ENCODE data around the gene DAND5. TPM values are rescaled to one million over a fixed set of nuclear protein-coding genes. Genes with fewer than 3 reads are reported as not detected.
A peak's percentile ranks its signal among the peaks of the same experiment; 100 is the strongest.
"Not testable (repeated sequence)": the region's sequence is repeated elsewhere in the genome, so short reads cannot be mapped to it uniquely, and the experiment has no call there.

Gene DAND5
- total RNA-seq, 1 donor from 2014 or later = not detected

DNA sequence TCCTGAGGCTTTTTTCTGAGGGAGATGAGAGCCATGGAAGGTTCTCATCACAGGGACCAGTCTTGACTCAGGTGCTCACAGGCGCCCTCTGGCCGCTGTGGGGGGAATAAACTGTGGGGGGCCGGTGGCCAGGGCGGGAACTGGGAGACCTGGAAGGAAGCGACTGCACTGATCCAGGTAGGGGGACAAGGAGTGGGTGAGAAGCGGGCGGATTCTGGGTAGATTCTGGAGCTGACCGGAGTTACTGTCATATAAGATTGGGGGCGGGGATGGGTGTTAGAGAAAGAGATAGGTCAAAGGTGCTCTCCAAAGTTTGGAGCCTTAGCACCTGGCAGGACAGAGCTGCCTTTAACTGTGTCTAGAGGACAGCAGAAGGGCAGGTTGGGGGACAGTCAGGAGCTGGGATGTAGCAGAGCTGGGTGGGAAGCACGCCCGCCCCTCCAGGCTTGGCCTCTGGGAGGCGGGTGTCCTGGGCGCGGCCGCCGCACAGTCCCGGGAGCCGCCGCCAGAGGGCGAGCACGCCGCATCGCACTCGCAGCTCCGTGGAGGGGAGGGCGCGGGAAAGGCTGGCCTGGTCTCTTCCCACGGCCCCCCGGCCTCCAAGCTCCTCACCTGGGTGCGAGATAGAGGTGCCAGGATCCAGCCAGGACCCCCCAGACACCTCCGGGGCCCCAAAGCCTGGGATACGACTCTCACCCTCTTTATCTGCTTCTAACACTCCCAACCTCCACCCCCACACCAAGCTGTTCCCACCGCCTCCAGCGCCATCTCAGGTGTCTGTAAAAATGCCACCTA, 4.2 kb upstream of the DAND5 start:
- peak; percentile 94 for DNase-seq (ENCODE audit: low spot score)

DNA sequence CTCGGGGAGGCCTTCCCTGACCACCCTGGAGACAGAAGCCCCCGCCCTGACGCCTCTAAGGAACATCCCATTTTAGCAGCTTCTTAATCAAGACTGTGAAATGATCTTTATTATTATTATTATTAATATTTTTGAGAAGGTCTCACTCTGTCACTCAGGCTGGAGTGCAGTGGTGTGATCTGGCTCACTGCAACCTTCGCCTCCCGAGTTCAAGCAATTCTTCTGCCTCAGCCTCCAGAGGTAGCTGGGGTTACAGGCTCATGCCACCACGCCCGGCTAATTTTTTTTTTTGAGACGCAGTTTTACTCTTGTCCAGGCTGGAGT, 3.6 kb upstream of the DAND5 start:
- no peak for DNase-seq (ENCODE audit: low spot score)

DNA sequence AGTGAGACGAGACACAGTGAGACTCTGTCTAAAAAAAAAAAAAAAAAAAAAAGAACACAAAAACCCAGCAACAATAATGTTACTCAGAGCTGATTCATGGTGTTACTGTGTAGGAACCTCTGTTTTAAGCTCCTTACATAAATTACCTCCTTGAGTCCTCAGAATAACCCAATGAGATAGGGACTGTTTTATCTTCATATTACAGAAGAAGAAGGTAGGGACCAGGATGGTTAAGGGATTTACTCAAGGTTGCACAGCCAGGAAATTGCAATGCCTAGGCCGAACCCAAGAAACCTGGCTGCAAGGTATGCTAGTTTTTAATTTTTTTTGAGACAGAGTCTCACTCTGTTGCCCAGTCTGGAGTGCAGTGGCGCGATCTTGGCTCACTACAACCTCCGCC, 1.5 kb upstream of the DAND5 start:
- DNase-seq (ENCODE audit: low spot score) = no peak

DNA sequence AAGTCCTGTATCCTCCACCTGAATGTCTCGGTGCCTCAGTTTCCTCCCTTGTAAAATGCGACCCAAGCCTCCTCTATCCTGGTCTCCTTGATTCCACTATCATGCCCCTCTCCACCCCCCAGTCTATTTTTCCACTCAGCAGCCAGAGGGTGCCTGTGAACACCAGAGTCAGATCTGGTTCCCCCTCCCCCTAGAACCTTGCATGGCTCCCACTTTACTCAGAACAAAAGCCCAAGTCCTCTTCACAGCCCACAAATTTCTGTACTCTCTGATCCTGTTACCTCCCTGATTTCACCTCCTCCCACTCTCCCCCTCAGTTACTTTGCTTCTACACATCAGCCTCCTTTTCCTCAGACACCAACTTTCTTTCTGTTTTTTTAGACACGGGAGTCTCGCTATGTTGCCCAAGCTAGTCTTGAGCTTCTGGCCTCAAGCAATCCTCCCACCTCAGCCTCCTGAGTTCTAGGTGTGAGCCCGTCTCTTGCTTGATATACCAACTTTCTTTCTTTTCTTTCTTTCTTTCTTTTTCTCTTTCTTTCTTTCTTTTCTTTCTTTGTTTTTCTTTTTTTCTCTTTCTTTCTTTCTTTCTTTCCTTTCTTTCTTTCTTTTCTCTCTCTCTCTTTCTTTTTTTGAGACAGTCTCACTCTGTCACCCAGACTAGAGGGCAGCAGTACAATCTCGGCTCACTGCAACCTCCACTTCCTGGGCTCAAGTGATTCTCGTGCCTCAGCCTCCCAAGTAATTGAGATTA, 869 bp downstream of the DAND5 start:
- DNase-seq (ENCODE audit: low spot score) = no peak

DNA sequence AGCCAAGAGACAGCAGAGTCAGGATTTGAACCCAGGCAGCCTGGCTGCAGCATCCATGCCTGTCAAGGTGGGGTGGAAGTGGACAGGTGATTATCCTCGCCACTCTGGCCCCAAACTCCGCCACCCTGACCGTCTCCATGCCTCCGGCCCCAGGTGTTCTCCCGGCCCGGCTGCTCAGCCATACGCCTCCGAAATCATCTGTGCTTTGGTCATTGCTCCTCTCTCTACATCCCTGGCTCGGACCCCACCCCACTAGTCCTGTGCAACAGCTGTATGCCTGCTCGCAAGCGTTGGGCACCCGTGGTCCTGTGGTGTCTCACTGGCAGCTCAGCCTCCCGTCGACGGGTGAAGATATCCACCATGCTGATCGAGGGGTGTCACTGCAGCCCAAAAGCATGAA, 3.9 kb downstream of the DAND5 start:
- no peak for DNase-seq (ENCODE audit: low spot score)

DNA sequence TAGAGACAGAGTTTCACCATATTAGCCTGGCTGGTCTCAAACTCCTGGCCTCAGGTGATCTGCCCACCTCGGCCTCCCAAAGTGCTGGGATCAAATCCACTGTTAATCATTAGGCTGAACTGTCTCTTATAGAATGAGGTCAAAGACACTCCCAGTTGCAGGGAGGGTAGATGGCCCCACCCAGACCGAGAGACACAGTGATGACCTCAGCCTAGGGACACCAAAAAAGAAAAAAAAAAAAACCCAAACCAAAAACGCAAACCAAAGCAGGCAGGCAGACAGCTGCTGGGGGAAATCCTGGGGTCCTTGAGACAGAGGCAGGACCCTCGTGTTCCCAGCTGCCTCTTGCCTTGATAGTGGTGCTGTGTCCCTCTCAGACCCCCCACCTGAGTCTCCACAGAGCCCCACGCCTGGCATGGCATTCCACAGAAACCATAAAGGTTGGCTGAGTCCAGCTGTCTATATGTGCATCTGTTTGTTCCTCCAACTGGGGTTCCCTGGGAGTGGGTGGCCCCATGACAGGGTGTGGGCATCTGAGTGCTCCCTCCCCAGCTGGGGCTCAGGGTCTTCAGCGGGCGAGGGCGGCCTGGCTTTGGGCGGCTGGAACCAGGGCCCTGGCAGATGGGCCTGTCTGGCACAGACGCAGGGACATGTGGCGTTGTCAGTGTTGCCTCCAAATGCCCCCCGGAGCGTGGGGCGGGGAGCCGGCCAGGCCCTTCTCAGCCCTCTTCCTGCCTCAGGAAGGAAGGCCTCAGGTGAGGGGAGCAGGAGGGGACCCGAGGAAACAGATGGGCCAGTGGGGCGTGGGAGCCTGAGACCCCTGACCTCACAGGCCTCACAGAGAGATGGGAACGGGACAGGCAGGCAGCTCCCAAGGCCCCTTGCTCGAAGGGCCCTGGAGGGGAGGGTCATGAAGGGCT, 5.2 kb downstream of the DAND5 start:
- DNase-seq (ENCODE audit: low spot score) = no peak

DNA sequence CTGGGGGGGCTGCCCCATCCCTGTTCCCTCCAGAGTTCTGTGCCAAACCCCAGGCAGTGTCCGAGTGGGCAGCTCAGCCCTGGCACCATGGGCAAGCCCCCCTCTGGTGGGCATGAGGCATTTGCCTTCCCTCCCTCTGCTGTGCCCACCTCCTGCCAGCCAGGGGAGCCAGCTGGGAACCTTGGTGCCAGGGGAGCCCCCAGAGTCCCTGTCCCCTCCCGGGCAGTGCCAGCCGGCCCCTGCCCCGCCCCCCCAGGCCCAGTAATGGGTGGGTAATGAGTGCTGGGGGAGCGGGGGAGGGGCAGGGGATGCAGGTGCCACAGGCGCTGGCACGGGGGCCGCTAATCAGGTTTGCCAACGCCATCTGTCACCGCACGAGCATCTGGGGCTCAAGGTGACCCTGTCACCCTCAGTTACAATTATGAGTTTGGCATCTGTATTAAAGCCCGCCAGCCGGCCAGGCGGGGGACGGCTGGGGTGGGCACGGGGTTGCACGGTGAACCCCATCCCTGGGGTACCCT, 5.9 kb downstream of the DAND5 start:
- no peak for DNase-seq (ENCODE audit: low spot score)

DNA sequence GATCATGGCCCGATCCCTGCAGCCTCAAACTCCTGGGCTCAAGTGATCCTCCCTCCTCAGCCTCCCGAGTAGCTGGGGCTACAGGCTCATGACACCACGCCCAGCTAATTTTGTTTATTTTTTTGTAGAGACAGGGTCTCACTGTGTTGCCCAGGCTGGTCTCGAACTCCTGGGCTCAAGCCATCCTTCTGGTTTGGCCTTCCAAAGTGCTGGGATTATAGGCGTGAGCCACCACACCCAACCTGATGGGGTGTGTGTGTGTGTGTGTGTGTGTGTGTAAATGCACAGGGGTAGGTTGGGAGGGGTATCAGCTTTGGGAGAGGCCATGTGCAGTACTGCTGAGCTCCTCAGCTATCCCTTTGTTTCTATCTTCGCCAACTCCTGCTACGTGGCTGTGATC, 6.7 kb downstream of the DAND5 start:
- not testable (repeated sequence) for DNase-seq (ENCODE audit: low spot score)

DNA sequence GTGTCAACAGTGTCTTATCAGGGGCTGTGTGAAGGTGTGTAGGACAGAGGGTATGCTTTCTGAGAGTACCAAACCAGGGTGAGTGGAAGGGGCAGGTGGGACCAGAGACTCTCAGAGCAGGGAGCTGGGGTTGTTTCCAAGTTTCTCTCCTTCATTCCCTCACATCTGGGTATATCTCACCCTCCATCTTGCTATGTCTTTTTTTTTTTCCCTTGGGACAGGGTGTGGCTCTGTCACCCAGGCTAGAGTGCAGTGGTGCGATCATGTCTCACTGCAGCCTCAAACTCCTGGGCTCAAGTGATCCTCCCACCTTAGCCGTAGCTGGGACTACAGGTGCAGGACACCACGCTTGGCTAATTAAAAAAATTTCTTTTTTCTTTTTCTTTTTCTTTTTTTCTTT, 10.6 kb downstream of the DAND5 start:
- no peak for DNase-seq (ENCODE audit: low spot score)

DNA sequence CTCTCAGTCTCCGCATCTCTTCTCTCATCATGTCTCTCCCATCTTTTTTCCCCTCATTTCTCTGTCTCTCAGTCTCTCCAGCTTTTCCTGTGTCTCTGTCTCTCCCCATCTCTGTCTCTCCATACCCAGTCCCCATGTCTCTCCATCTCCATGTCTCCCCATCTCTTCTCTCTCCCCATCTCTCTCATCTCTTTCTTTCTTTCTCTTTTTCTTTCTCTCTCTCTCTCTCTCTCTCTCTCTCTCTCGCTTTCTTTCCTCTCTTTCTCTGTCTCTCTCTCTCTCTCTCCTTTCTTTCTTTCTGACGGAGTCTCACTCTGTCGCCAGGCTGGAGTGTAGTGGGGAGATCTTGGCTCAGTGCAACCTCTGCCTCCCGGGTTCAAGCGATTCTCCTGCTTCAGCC, 13.3 kb downstream of the DAND5 start:
- DNase-seq (ENCODE audit: low spot score) = no peak

DNA sequence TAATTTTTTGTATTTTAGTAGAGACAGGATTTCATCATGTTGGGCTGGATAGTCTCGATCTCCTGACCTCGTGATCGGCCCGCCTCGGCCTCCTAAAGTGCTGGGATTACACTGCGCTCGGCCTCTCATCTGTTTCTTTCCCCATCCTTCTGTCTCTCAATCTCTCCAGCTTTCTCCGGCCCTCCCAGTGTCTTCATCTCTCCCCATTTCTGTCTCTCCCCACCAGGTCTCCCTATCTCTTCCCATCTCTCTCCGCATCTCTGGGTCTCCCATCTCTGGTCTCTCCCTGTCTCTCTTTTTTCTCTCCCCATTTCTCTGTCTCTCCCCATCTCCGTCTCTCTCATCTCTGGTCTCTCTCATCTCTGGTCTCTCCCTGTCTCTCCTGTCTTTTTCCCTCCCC, 13.7 kb downstream of the DAND5 start:
- no peak for DNase-seq (ENCODE audit: low spot score)

DNA sequence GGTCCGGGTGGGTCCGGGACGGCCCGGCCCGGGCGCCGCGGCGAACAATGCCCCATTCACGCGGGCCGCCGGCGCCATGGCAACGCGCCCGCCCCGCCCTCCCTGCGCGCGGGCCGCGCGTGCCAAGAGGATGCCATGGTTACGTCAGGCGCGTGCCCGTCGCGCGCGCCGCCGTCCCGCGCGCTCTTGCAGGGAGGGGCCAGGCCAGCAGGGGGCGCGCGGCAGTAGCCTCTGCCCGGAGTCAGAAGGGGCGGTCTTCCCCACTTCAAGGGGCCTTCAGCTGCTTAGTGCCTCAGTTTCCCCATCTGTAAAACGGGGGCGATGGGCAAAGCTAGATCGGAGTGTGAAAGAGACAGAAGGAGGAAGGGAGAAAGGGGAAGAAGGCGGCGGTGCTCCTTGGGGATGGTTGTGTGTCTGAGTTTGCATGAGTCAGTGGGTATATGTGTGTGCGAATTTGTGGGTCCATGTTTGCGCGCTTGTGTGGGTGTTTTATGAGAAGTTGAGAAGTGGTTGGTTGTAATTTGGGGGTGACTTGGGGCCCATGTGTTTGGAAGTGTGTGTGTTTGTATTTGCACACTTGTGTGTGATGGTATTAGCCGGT, 14.3 kb downstream of the DAND5 start:
- DNase-seq (ENCODE audit: low spot score) = peak; percentile 94

DNA sequence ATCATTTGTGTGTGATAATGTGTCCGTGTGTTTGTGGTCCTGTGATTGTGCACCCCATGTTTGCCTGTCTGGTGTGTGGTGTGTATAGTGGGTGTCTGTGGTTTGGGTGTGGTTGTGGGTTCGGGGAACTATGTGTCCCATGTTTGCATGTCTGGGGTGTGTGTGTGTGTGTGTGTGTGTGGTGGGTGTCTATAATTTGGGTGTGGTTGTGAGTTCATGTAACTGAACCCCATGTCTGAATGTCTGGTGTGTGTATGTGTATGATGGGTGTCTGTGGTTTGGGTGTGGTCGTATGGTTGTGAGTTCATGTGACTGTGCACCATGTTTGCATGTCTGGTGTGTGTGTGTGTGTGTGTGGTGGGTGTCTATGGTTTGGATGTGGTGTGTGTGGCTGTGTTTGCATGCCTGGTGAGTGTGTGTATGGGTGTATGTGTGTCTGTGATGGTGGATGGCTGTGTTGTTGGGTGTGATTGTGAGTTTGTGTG, 14.8 kb downstream of the DAND5 start:
- no peak for DNase-seq (ENCODE audit: low spot score)

DNA sequence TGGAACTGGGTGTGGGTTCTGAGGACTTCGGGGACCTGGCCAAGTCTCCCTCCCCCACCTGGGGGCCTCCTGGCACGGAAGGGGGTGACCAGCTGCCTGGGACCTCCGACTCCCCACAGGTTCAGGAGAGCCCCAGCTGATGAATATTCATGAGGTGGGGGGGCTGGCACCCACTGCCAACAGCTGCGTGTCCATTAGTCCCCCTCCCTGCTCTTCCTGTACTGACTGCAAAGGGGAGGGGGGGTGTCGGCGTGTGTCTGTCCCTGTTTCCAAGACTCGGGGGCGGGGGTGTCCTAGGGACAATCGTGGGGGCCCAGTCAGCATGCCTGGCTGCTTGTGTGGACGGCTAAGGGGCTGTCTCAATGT, 15.3 kb downstream of the DAND5 start:
- no peak for DNase-seq (ENCODE audit: low spot score)

DNA sequence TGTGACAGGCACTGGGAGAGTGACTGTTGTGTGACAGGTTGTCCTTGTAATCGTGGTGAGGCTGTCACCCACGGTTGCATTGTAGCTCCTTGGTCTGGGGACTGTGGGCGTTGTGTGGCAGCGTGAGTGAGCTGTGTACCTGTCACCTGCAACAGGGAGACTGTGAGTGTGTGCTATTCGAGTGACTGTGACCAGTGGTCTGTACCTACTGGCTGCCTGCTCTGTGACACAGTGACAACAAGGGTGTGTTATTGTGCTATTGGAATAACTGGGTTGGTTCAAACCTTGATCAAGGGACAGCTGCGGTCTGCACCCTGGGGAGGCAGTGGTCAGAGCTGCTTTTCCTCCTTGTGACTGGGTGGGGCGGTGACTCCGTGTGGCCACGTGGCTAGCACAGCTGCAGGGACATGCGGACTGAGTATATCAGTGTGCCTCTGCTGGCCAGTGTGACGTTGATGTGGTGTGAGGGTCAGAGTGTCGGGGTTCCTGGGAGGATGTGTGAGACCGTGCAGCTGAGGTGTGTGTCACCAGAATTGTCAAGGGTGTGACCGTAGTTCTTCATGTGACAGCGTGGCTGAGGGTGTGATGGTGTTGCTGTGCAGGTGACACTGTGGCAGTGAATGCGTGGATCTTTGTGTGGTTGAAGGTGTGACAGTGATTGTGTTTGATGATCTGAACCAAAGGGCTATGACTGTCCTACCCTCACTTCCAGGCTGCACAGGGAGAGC, 15.8 kb downstream of the DAND5 start:
- DNase-seq (ENCODE audit: low spot score) = no peak

DNA sequence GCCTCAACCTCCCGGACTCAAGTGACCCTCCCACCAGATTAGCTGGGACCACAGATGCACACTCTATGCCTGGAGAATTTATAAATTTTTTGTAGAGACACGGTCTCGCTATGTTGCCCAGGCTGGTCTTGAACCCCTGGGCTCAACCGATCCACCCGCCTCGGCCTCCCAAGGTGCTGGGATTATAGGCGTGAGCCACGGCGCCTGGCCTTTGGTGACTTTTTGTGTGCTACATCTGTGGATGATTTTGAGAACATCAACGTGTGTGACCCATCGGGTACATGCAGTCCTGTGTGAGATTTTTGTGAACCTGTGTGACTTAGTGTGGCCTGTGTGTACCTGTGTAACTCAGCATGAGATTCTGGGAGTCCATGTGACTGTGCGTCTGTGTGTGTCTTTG, 17.4 kb downstream of the DAND5 start:
- no peak for DNase-seq (ENCODE audit: low spot score)

DNA sequence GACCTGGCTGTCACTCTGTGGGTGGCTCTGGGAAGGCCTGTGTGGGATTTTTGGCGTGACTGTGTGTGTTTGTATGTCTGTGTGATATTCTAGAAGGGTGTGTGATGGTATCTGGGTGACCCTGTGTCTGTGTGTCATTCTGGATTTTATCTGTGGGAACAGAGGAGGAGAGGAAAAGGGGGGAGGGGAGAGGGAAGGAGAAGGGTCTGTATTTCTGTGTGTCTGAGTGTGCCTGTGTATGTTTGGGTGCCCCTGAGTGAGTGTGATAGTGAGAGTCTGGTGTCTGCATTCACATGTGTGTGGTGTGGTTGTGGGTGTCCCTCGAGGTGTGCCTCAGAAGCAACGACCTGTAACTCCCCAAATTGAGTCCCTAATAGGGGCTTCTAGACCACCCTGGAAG, 17.8 kb downstream of the DAND5 start:
- DNase-seq (ENCODE audit: low spot score) = no peak

DNA sequence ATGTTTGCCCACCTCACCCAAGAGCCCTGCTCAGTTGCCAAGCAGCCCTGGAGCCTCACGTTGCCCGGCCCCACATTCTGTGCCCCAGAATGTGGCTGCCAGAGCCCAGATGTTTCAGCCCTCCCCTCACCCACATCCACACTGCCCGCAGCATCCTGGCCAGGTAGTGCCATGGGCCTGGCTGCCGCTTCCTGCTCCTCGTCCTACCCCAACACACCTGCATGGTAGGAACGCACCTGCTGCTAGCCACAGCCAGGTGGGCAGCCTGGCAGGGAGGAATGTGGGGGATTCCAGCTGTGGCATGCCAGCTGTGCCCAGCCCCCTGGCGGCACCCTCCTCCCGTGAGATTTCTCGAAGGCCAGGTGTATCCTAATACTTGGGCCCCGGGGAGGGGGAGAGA, 18.4 kb downstream of the DAND5 start:
- no peak for DNase-seq (ENCODE audit: low spot score)

DNA sequence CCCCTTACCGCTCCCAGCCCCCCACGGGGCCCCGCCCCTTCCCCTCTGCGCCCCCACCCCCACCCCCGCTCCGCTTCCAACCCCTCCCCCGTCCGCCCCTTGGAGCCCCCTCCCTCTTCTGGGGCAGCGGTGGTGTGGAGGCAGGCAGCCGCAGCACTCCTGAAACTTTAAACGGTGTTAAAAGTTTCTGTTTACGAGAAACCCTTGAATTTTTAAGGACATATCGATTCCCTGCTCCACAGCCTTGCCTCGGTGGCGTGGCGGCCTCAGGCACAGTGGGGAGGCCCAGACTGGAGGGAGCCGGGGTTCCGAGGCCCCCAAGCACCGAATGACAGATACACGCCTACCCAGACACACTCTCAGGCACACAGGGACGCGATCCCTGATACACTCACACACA, 21.1 kb downstream of the DAND5 start:
- no peak for DNase-seq (ENCODE audit: low spot score)

DNA sequence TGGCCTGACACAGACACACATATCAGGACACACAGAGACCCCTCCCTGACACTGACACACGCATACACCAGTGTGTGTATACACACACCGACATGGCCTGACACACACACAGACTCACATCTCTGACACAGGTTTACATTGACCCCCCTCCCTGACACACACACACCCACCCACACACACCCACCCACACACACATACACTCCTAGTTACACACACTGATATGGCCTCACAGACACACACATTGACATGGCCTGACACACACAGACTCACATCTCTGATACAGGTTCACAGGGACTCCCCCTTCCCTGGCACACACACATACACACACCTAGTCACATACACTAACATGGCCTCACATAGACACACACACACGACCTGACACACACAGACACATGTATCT, 21.5 kb downstream of the DAND5 start:
- DNase-seq (ENCODE audit: low spot score) = no peak

DNA sequence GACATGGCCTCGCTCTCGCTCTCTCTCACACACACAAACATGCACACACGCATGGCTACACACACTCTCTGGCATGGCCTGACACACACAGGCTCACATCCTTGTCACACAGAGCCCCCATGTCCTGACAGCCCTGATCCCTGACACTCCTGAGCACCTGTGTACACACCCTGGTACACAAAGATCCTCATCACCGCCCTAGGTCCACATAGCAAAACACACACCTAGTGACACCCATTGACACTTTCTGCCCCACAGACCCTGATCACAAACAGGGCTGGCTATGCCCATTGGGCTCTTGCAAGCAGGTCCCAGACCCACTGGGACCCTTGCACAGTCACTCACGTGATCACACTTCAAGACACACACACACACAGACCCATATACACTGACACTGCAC, 21.9 kb downstream of the DAND5 start:
- no peak for DNase-seq (ENCODE audit: low spot score)
